PFSK-1 (cell line): ENCODE data around the gene RAB11FIP3.

Experiments
- FOXP2 ChIP-seq: optimal IDR thresholded peaks from 2 replicates; pipeline ENCODE3; 2011; ENCODE audit warnings: borderline replicate concordance, control low read depth, inconsistent platforms; ENCODE audit not compliant: insufficient read depth; ENCODE audit errors: extremely low read length, extremely low read depth
- POLR2AphosphoS5 ChIP-seq: IDR thresholded peaks from 2 replicates; pipeline ENCODE4 v1.6.1; 2012; ENCODE audit warnings: low read depth, mild to moderate bottlenecking, control low read depth, low read length, moderate library complexity
- REST ChIP-seq, 2 experiments: IDR thresholded peaks; 2 replicates each; pipeline versions ENCODE4 v1.6.1 to v1.8.0; 2011 to 2012; ENCODE audit warnings: low read depth in 2 of 2, low read length in 2 of 2, control low read depth in 1 of 2, inconsistent platforms in 1 of 2, mild to moderate bottlenecking in 1 of 2, moderate library complexity in 1 of 2; ENCODE audit not compliant: insufficient read depth in 1 of 2
- SIN3A ChIP-seq: IDR thresholded peaks from 2 replicates; pipeline ENCODE4 v1.6.1; 2012; ENCODE audit warnings: mild to moderate bottlenecking, low read length, moderate library complexity, borderline replicate concordance; ENCODE audit not compliant: insufficient read depth
- TAF1 ChIP-seq: IDR thresholded peaks from 2 replicates; pipeline ENCODE4 v1.6.1; 2012; ENCODE audit warnings: low read length, control low read depth, borderline replicate concordance; ENCODE audit not compliant: insufficient read depth

Gene RAB11FIP3

GRCh38 chr16:426115-426905, 861 bp downstream of the RAB11FIP3 start:
- TF ChIP-seq REST (IDR thresholded peaks at IDR 0.05; ENCODE audit: insufficient read depth in 1 of 2, low read depth in 2 of 2, low read length in 2 of 2) (no peak), FOXP2 (no peak), TAF1 (no peak), POLR2AphosphoS5 (no peak), SIN3A (no peak)

GRCh38 chr16:426906-427249, 1.4 kb downstream of the RAB11FIP3 start:
- TF ChIP-seq REST (IDR thresholded peaks at IDR 0.05; ENCODE audit: insufficient read depth in 1 of 2, low read depth in 2 of 2, low read length in 2 of 2) (no peak), POLR2AphosphoS5 (no peak), TAF1 (no peak), SIN3A (no peak), FOXP2 (no peak)

- TF ChIP-seq TAF1 (no peak), REST (IDR thresholded peaks at IDR 0.05; ENCODE audit: insufficient read depth in 1 of 2, low read depth in 2 of 2, low read length in 2 of 2) (no peak), SIN3A (no peak), POLR2AphosphoS5 (no peak), FOXP2 (no peak)
Measured at GRCh38 chr16:427250-427649, 1.8 kb downstream of the RAB11FIP3 start.

- TF ChIP-seq REST (IDR thresholded peaks at IDR 0.05; ENCODE audit: insufficient read depth in 1 of 2, low read depth in 2 of 2, low read length in 2 of 2) (no peak), SIN3A (no peak), TAF1 (no peak), FOXP2 (no peak), POLR2AphosphoS5 (no peak)
Measured at GRCh38 chr16:430904-431303, 5.5 kb downstream of the RAB11FIP3 start.

- TF ChIP-seq SIN3A (no peak), FOXP2 (no peak), POLR2AphosphoS5 (no peak), TAF1 (no peak), REST (IDR thresholded peaks at IDR 0.05; ENCODE audit: insufficient read depth in 1 of 2, low read depth in 2 of 2, low read length in 2 of 2) (no peak)
Measured at GRCh38 chr16:440627-441026, 15.2 kb downstream of the RAB11FIP3 start.
